Myocyte (in vitro differentiated cells): ENCODE measurements around the gene OR52E1. TPM values are rescaled to one million over a fixed set of nuclear protein-coding genes. Genes with fewer than 3 reads are reported as not detected.

ENCODE experiments used
- DNase-seq: peaks from one replicate; pipeline ENCODE4 v3.0.0-alpha.2; 2012; ENCODE audit warnings: low read depth
- total RNA-seq: library from RNA; depleted of rRNA; stranded (reverse); fragments of >200 nt; gene quantifications from 2 replicates; pipeline ENCODE4 v1.2.3, GENCODE V29; 2014

Gene OR52E1
- total RNA-seq, 1 donor from 2014 or later = not detected

- no peak for DNase-seq
Measured at GRCh38 chr11:5115339-5115738, 46.0 kb downstream of the OR52E1 start.

- DNase-seq = no peak
Measured at GRCh38 chr11:5117588-5117987, 48.2 kb downstream of the OR52E1 start.

GRCh38 chr11:5118893-5119292, 49.5 kb downstream of the OR52E1 start:
- no peak for DNase-seq

Other genes starting within 250 kb of the OR52E1 start
- not detected in 2 replicates for gene OR51F2, start 248.3 kb upstream of the OR52E1 start, total RNA-seq
- gene OR51S1, start 220.4 kb upstream of the OR52E1 start, total RNA-seq = not detected in 2 replicates
- not detected in 2 replicates for gene OR51T1, start 187.7 kb upstream of the OR52E1 start, total RNA-seq
- gene OR51A7, start 165.8 kb upstream of the OR52E1 start, total RNA-seq = not detected in 2 replicates
- gene OR51G2, start 150.2 kb upstream of the OR52E1 start, total RNA-seq = not detected in 2 replicates
- not detected in 2 replicates for gene OR51G1, start 145.2 kb upstream of the OR52E1 start, total RNA-seq
- not detected in 2 replicates for gene OR51A4, start 122.0 kb upstream of the OR52E1 start, total RNA-seq
- gene OR51A2, start 113.9 kb upstream of the OR52E1 start, total RNA-seq = not detected in 2 replicates
- not detected in 2 replicates for gene OR51L1, start 74.7 kb upstream of the OR52E1 start, total RNA-seq
- gene OR52J3, start 23.0 kb upstream of the OR52E1 start, total RNA-seq = not detected in 2 replicates
- not detected in 2 replicates for gene OR52E2, start 9.9 kb upstream of the OR52E1 start, total RNA-seq
- not detected in 2 replicates for gene OR52A5, start 68.8 kb downstream of the OR52E1 start, total RNA-seq
- not detected in 2 replicates for gene OR52A1, start 85.2 kb downstream of the OR52E1 start, total RNA-seq
- not detected in 2 replicates for gene OR51V1, start 131.1 kb downstream of the OR52E1 start, total RNA-seq
- not detected in 2 replicates for gene HBB, start 157.5 kb downstream of the OR52E1 start, total RNA-seq
- not detected in 2 replicates for gene HBD, start 164.9 kb downstream of the OR52E1 start, total RNA-seq
- gene HBG1, start 180.3 kb downstream of the OR52E1 start, total RNA-seq = not detected in 2 replicates
- not detected in 2 replicates for gene HBG2, start 185.2 kb downstream of the OR52E1 start, total RNA-seq
- not detected in 2 replicates for gene HBE1, start 200.4 kb downstream of the OR52E1 start, total RNA-seq
- not detected in 2 replicates for gene OR51B4, start 232.4 kb downstream of the OR52E1 start, total RNA-seq